ENCODE results near the gene SPON2. TPM values are rescaled to one million over a fixed set of nuclear protein-coding genes. Genes with fewer than 3 reads are reported as not detected.

SPON2 gene
- total and polyA plus RNA-seq, 2 of the 4 experiments (the other 2 are of a cell fraction): 21.1 to 177 TPM

- H3K14ac ChIP-seq (replicated peaks; ENCODE audit: low read depth, low read length): no peak overlapping the region
- H3K56ac ChIP-seq (ENCODE audit: extremely low read depth, insufficient read depth, low read length): no peak overlapping the region
- H4K8ac ChIP-seq (ENCODE audit: low read depth in 2 of 2, low read length in 2 of 2): peak overlapping the region in 1 of 2 experiments; percentile 35; a peak in 1 of 4 replicates
- H3K36me3 ChIP-seq (ENCODE audit: control insufficient read depth, insufficient read depth, low read length): no peaks in the 10 kb centered on the region
- peak overlapping the region; percentile 33; the same call in 1 of the 2 replicates for H3K4ac ChIP-seq (ENCODE audit: low read depth, low read length)
- no peak overlapping the region for H3K4me2 ChIP-seq (ENCODE audit: low read depth, low read length)
- dilution Hi-C loops (cut with HindIII; ENCODE audit: low sequenced_read_pairs, unreplicated experiment) (no loop called here), in situ Hi-C loops (cut with MboI; ENCODE audit: low sequenced_read_pairs) (no loop called here), intact Hi-C loops (cut with micrococcal nuclease) (no loop called here)
- H3K4me3 ChIP-seq (ENCODE audit: insufficient read depth, low read depth, low read length): no peak overlapping the region
- no peak overlapping the region for H3K23ac ChIP-seq (ENCODE audit: low read depth, low read length)
- H3K4me1 ChIP-seq (ENCODE audit: control insufficient read depth, insufficient read depth, low read length): peaks cover 23% of the 10 kb centered on the region
- peak overlapping the region; percentile 25; the same call in 1 of the 2 replicates for H4K5ac ChIP-seq (ENCODE audit: low read depth, low read length)
- no peak overlapping the region for H3K18ac ChIP-seq (ENCODE audit: low read depth, low read length)
- H2BK20ac ChIP-seq (ENCODE audit: low read depth, low read length): no peak overlapping the region
- no peak overlapping the region for H3K27ac ChIP-seq (ENCODE audit: insufficient read depth, low read length)
- no peak overlapping the region for H3K9ac ChIP-seq (ENCODE audit: low read depth, low read length)
- ChIA-PET CTCF (no interaction called here), POLR2A (ENCODE audit: unreplicated experiment) (no interaction called here)
- DNase-seq (no peak), ATAC-seq (ENCODE audit: low read depth) (no peak)
- 0 out of 2 replicates have a peak overlapping the region, but pooled peaks have one; percentile 19 for H4K91ac ChIP-seq (ENCODE audit: insufficient read depth, low read depth, low read length)
- no peaks in the 10 kb centered on the region for H4K20me1 ChIP-seq (ENCODE audit: insufficient read depth, low read length)
- peak overlapping the region; percentile 33 for H2AFZ ChIP-seq (replicated peaks; ENCODE audit: low read length, poor library complexity)
- H2BK120ac ChIP-seq (ENCODE audit: low read depth, low read length): peak overlapping the region; percentile 30; the same call in 1 of the 2 replicates
- H3K79me1 ChIP-seq (ENCODE audit: low read depth in 1 of 2, low read length in 2 of 2): no peaks in the 10 kb centered on the region; a peak in 1 of 4 replicates
- H2BK5ac ChIP-seq (ENCODE audit: low read depth, low read length, poor library complexity, severe bottlenecking): no peak overlapping the region
- peak overlapping the region; percentile 70 for H2AK9ac ChIP-seq (replicated peaks; ENCODE audit: low read depth, low read length, poor library complexity)
- 85% methylated on average over 4 of the region's 28 CpGs; no CpG with 5 or more reads in 1 of the 2 experiments for WGBS, 2 experiments (ENCODE audit: extremely low coverage in 2 of 2, insufficient read length in 1 of 2)
- H2BK15ac ChIP-seq (ENCODE audit: low read depth, low read length): peak overlapping the region; percentile 22; the same call in 1 of the 3 replicates
- H3K9me3 ChIP-seq (ENCODE audit: control insufficient read depth, insufficient read depth, low read length): peaks cover 15% of the 10 kb centered on the region
- no TSS peak for BruUV-seq (replicated peaks)
- peak overlapping the region; percentile 78; the same call in 1 of the 2 replicates for H2AK5ac ChIP-seq (ENCODE audit: low read depth, low read length)
- H3K27me3 ChIP-seq (ENCODE audit: control insufficient read depth, insufficient read depth, low read length): no peaks in the 10 kb centered on the region
- H3K9me1 ChIP-seq (ENCODE audit: insufficient read depth, low read length): no peaks in the 10 kb centered on the region
- no peak for TF ChIP-seq NFE2L2 (IDR thresholded peaks at IDR 0.05; ENCODE audit: low read depth, low read length)
- TF ChIP-seq MXI1 (IDR thresholded peaks at IDR 0.05; ENCODE audit: borderline replicate concordance, low read depth, low read length): no peak
- TF ChIP-seq CEBPB (IDR thresholded peaks at IDR 0.05; ENCODE audit: low read depth, low read length): no peak
- TF ChIP-seq, protein P1, sequence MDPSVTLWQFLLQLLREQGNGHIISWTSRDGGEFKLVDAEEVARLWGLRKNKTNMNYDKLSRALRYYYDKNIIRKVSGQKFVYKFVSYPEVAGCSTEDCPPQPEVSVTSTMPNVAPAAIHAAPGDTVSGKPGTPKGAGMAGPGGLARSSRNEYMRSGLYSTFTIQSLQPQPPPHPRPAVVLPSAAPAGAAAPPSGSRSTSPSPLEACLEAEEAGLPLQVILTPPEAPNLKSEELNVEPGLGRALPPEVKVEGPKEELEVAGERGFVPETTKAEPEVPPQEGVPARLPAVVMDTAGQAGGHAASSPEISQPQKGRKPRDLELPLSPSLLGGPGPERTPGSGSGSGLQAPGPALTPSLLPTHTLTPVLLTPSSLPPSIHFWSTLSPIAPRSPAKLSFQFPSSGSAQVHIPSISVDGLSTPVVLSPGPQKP (IDR thresholded peaks at IDR 0.05; ENCODE audit: borderline replicate concordance, low read depth, low read length): no peak
- TF ChIP-seq, protein P2, sequence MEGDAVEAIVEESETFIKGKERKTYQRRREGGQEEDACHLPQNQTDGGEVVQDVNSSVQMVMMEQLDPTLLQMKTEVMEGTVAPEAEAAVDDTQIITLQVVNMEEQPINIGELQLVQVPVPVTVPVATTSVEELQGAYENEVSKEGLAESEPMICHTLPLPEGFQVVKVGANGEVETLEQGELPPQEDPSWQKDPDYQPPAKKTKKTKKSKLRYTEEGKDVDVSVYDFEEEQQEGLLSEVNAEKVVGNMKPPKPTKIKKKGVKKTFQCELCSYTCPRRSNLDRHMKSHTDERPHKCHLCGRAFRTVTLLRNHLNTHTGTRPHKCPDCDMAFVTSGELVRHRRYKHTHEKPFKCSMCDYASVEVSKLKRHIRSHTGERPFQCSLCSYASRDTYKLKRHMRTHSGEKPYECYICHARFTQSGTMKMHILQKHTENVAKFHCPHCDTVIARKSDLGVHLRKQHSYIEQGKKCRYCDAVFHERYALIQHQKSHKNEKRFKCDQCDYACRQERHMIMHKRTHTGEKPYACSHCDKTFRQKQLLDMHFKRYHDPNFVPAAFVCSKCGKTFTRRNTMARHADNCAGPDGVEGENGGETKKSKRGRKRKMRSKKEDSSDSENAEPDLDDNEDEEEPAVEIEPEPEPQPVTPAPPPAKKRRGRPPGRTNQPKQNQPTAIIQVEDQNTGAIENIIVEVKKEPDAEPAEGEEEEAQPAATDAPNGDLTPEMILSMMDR (conservative IDR thresholded peaks at IDR 0.05; ENCODE audit: low read depth, low read length): no peak
- TF ChIP-seq BHLHE40 (IDR thresholded peaks at IDR 0.05; ENCODE audit: low read depth, low read length): no peak
- no peak for TF ChIP-seq POLR2A (IDR thresholded peaks at IDR 0.05; ENCODE audit: low read depth, low read length)
- TF ChIP-seq, protein P3, sequence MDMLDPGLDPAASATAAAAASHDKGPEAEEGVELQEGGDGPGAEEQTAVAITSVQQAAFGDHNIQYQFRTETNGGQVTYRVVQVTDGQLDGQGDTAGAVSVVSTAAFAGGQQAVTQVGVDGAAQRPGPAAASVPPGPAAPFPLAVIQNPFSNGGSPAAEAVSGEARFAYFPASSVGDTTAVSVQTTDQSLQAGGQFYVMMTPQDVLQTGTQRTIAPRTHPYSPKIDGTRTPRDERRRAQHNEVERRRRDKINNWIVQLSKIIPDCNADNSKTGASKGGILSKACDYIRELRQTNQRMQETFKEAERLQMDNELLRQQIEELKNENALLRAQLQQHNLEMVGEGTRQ (IDR thresholded peaks at IDR 0.05; ENCODE audit: low read depth, low read length): no peak
- TF ChIP-seq MAFK (IDR thresholded peaks at IDR 0.05; ENCODE audit: low read depth, low read length): no peak
- TF ChIP-seq RAD21 (IDR thresholded peaks at IDR 0.05; ENCODE audit: low read length): no peak
- TF ChIP-seq CHD1 (IDR thresholded peaks at IDR 0.05; ENCODE audit: low read depth, low read length): no peak
- TF ChIP-seq RCOR1 (IDR thresholded peaks at IDR 0.05; ENCODE audit: insufficient replicate concordance, low read length): no peak
- TF ChIP-seq MAZ (IDR thresholded peaks at IDR 0.05; ENCODE audit: borderline replicate concordance, low read depth, low read length): no peak
- no peak for TF ChIP-seq FOS (IDR thresholded peaks at IDR 0.05; ENCODE audit: low read depth, low read length)
Measured at GRCh38 chr4:1177274-1178141, 5.1 kb upstream of the SPON2 start.

Measured in IMR-90 (cell line).